HEK293 (cell line): Measurements from ENCODE around the gene SPACA7.

ENCODE experiments used
- CTCF ChIA-PET: fragments of 350-600 bp; formaldehyde crosslinking; extraction: SDS; loops from one replicate; lab custom pipeline; 2021; ENCODE audit warnings: antibody characterized with exemption; lab: Yijun Ruan, JAX
- POLR2A ChIA-PET: fragments of 300-600 bp; formaldehyde crosslinking; extraction: SDS; loops from one replicate; lab custom pipeline; 2020; ENCODE audit warnings: antibody characterized with exemption, inconsistent platforms; lab: Yijun Ruan, JAX
- H3K27ac ChIP-seq: fragments of 200-500 bp; sonication (Bioruptor generic); 2 replicates; pipeline ENCODE4 v1.5.1; 2014; ENCODE audit warnings: low read depth, low read length, control low read depth, inconsistent platforms; ENCODE audit errors: extremely low read depth
- H3K36me3 ChIP-seq, 2 experiments: fragments of 200-500 bp in 1 of 2; sonication (Bioruptor generic) in 1 of 2; 1 replicate in 1 of 2; 2 replicates in 1 of 2; pipeline ENCODE4 v1.5.1; 2014 to 2017; ENCODE audit warnings: inconsistent platforms in 2 of 2, low read length in 2 of 2; ENCODE audit not compliant: control insufficient read depth in 2 of 2, insufficient read depth in 1 of 2
- H3K4me1 ChIP-seq: fragments of 200-500 bp; sonication (Bioruptor generic); 2 replicates; pipeline ENCODE4 v1.5.1; 2014; ENCODE audit warnings: mild to moderate bottlenecking, low read length, inconsistent platforms; ENCODE audit not compliant: control insufficient read depth, insufficient read depth
- H3K4me3 ChIP-seq: 2 replicates; pipeline ENCODE4 v1.5.1; 2011; ENCODE audit warnings: low read depth, mild to moderate bottlenecking, control low read depth, low read length, moderate library complexity
- H3K9me3 ChIP-seq: fragments of 200-500 bp; sonication (Bioruptor generic); 2 replicates; pipeline ENCODE4 v1.5.1; 2014; ENCODE audit warnings: low read depth, low read length, inconsistent platforms; ENCODE audit not compliant: control insufficient read depth, insufficient read depth
- KLF1 ChIP-seq: fragments of 450-650 bp; formaldehyde crosslinking; IDR thresholded peaks from 2 replicates; pipeline ENCODE4 v1.5.1; 2016; ENCODE audit warnings: missing biosample characterization, missing genetic modification characterization
- KLF9 ChIP-seq: fragments of 450-650 bp; formaldehyde crosslinking; IDR thresholded peaks from 2 replicates; pipeline ENCODE4 v1.5.1; 2016; ENCODE audit warnings: missing biosample characterization, missing genetic modification characterization, low read depth
- MYNN ChIP-seq: fragments of 450-650 bp; formaldehyde crosslinking; IDR thresholded peaks from 2 replicates; pipeline ENCODE4 v1.5.1; 2016; ENCODE audit warnings: missing biosample characterization, missing genetic modification characterization, borderline replicate concordance
- ZBTB17 ChIP-seq: fragments of 450-650 bp; formaldehyde crosslinking; IDR thresholded peaks from 2 replicates; pipeline ENCODE4 v1.5.1; 2016; ENCODE audit warnings: missing biosample characterization, missing genetic modification characterization
- ZBTB21 ChIP-seq: fragments of 450-650 bp; formaldehyde crosslinking; IDR thresholded peaks from 2 replicates; pipeline ENCODE4 v1.5.1; 2017; ENCODE audit warnings: missing biosample characterization, missing genetic modification characterization
- ZFP41 ChIP-seq: fragments of 450-650 bp; formaldehyde crosslinking; IDR thresholded peaks from 2 replicates; pipeline ENCODE4 v1.5.1; 2016; ENCODE audit warnings: missing biosample characterization, missing genetic modification characterization, borderline replicate concordance
- ZNF112 ChIP-seq: fragments of 450-650 bp; formaldehyde crosslinking; IDR thresholded peaks from 2 replicates; pipeline ENCODE4 v1.5.0; 2017; ENCODE audit warnings: missing biosample characterization, missing genetic modification characterization
- ZNF169 ChIP-seq: fragments of 450-650 bp; formaldehyde crosslinking; IDR thresholded peaks from 2 replicates; pipeline ENCODE4 v1.5.1; 2016; ENCODE audit warnings: missing biosample characterization, missing genetic modification characterization
- ZNF175 ChIP-seq: fragments of 450-650 bp; formaldehyde crosslinking; IDR thresholded peaks from 2 replicates; pipeline ENCODE4 v1.5.1; 2016; ENCODE audit warnings: missing biosample characterization, missing genetic modification characterization
- ZNF2 ChIP-seq: fragments of 450-650 bp; formaldehyde crosslinking; IDR thresholded peaks from 2 replicates; pipeline ENCODE4 v1.5.1; 2016; ENCODE audit warnings: missing biosample characterization, missing genetic modification characterization
- ZNF266 ChIP-seq: fragments of 450-650 bp; formaldehyde crosslinking; IDR thresholded peaks from 2 replicates; pipeline ENCODE4 v1.5.1; 2016; ENCODE audit warnings: missing biosample characterization, missing genetic modification characterization, low read depth
- ZNF274 ChIP-seq, 2 experiments: fragments of 200-500 bp in 1 of 2; fragments of 450-650 bp in 1 of 2; sonication (Bioruptor generic) in 1 of 2; formaldehyde crosslinking in 1 of 2; IDR thresholded peaks; 2 replicates each; pipeline versions ENCODE4 v1.5.1 to v1.6.1; 2014 to 2016; ENCODE audit warnings: borderline replicate concordance in 1 of 2, inconsistent platforms in 1 of 2, low read length in 1 of 2, missing biosample characterization in 1 of 2, missing genetic modification characterization in 1 of 2
- ZNF341 ChIP-seq: fragments of 450-650 bp; formaldehyde crosslinking; IDR thresholded peaks from 2 replicates; pipeline ENCODE4; 2016; ENCODE audit warnings: low read depth, missing biosample characterization, missing genetic modification characterization
- ZNF366 ChIP-seq: fragments of 450-650 bp; formaldehyde crosslinking; conservative IDR thresholded peaks from 2 replicates; pipeline ENCODE4 v1.5.1; 2016; ENCODE audit warnings: missing biosample characterization, missing genetic modification characterization
- ZNF394 ChIP-seq: fragments of 450-650 bp; formaldehyde crosslinking; IDR thresholded peaks from 2 replicates; pipeline ENCODE4 v1.5.1; 2016; ENCODE audit warnings: missing biosample characterization, missing genetic modification characterization, mild to moderate bottlenecking, moderate library complexity, borderline replicate concordance
- ZNF404 ChIP-seq: fragments of 450-650 bp; formaldehyde crosslinking; IDR thresholded peaks from 2 replicates; pipeline ENCODE4 v1.5.1; 2017; ENCODE audit warnings: missing biosample characterization, missing genetic modification characterization
- ZNF423 ChIP-seq: fragments of 450-650 bp; formaldehyde crosslinking; IDR thresholded peaks from 2 replicates; pipeline ENCODE4 v1.5.1; 2016; ENCODE audit warnings: missing biosample characterization, missing genetic modification characterization
- ZNF433 ChIP-seq: fragments of 450-650 bp; formaldehyde crosslinking; IDR thresholded peaks from 2 replicates; pipeline ENCODE4 v1.5.1; 2016; ENCODE audit warnings: missing biosample characterization, missing genetic modification characterization, low read depth
- ZNF514 ChIP-seq: fragments of 450-650 bp; formaldehyde crosslinking; IDR thresholded peaks from 2 replicates; pipeline ENCODE4 v1.5.1; 2016; ENCODE audit warnings: missing biosample characterization, missing genetic modification characterization
- ZNF549 ChIP-seq: fragments of 450-650 bp; IDR thresholded peaks from 2 replicates; pipeline ENCODE4 v1.5.1; 2018; ENCODE audit warnings: missing biosample characterization, missing genetic modification characterization, mild to moderate bottlenecking, inconsistent platforms, moderate library complexity
- ZNF768 ChIP-seq: fragments of 450-650 bp; formaldehyde crosslinking; IDR thresholded peaks from 2 replicates; pipeline ENCODE4 v1.5.1; 2018; ENCODE audit warnings: missing biosample characterization, mild to moderate bottlenecking, missing genetic modification characterization
- ZSCAN30 ChIP-seq: fragments of 450-650 bp; IDR thresholded peaks from 2 replicates; pipeline ENCODE4 v1.5.1; 2018; ENCODE audit warnings: missing biosample characterization, mild to moderate bottlenecking, missing genetic modification characterization, moderate library complexity
- TF ChIP-seq, protein P1 (sequence below): fragments of 450-650 bp; formaldehyde crosslinking; IDR thresholded peaks from 2 replicates; pipeline ENCODE4 v1.5.1; 2016; ENCODE audit warnings: missing biosample characterization, missing genetic modification characterization, low read depth
- TF ChIP-seq, protein P2 (sequence below): fragments of 450-650 bp; formaldehyde crosslinking; IDR thresholded peaks from 2 replicates; pipeline ENCODE4 v1.5.1; 2017; ENCODE audit warnings: missing biosample characterization, missing genetic modification characterization
- TF ChIP-seq, protein P3 (sequence below): fragments of 450-650 bp; formaldehyde crosslinking; optimal IDR thresholded peaks from 2 replicates; pipeline ENCODE3; 2016; ENCODE audit warnings: missing biosample characterization, mild to moderate bottlenecking, missing genetic modification characterization
- TF ChIP-seq, protein P4 (sequence below): fragments of 450-650 bp; IDR thresholded peaks from 2 replicates; pipeline ENCODE4 v1.5.1; 2018; ENCODE audit warnings: missing biosample characterization, mild to moderate bottlenecking, missing genetic modification characterization

SPACA7 gene

DNA sequence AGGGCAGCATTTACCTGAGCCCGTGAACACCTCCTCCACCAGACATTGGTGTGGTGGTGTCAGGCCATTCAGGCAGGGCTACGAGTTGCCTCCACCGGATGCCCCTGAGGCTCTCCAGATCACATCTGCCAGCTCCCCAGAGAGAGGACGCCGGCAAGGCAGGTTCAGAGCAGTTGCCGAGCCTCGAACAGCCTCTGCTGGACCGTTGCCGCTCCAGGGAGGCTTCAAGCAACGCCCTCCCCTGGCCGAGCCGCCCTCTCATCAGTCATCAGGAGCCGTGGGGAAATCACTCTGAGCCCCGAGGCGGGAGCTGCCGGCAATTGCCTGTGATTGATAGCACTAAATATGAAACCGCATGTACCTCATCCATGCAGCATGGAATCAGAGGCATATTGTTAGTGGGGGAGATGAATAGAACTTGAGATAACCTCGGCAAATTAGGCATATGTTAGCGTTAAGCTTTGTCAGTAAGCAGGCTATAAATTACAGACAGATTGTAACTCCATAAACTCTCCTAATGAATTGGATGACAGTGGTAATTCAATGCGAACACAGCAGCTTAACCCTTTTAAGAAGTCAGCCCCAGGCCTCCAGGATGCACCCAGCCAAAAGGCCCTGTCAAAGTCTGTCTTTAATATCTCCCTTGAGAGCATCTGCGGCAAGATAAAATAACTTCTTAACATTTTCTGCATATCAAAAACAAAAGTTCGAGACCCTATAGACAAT lies 29.8 kb upstream of the SPACA7 start (continued):
- TF ChIP-seq ZFP41 (tag by site-specific recombination) (no peak), KLF1 (tag by site-specific recombination) (peak; percentile 80)

DNA sequence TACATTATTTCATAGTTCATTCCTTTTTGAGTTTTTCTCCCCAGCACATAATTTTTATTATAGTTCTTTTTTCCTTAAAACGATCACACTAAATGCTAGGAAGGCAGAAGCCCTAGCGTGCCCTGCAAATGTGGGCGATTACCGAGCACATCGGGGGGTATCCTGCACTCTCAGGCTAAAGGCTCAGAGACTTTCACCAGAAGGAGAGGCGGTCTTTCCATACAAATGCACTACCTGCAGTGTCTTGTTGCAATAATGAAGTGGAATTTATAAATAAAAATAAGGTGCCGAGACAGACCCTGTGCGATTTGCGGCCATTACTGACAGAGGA lies 29.3 kb upstream of the SPACA7 start:
- Histone ChIP-seq H3K27ac (no peak overlapping the region), H3K9me3 (no peaks in the 10 kb centered on the region), H3K36me3 (no peaks in the 10 kb centered on the region), H3K4me3 (no peak overlapping the region)
- peak; percentile 74 for TF ChIP-seq ZBTB17 (tag by site-specific recombination)
- TF ChIP-seq ZNF549 (tag by site-specific recombination): no peak
- TF ChIP-seq MYNN (tag by site-specific recombination): no peak
- TF ChIP-seq, protein P1, sequence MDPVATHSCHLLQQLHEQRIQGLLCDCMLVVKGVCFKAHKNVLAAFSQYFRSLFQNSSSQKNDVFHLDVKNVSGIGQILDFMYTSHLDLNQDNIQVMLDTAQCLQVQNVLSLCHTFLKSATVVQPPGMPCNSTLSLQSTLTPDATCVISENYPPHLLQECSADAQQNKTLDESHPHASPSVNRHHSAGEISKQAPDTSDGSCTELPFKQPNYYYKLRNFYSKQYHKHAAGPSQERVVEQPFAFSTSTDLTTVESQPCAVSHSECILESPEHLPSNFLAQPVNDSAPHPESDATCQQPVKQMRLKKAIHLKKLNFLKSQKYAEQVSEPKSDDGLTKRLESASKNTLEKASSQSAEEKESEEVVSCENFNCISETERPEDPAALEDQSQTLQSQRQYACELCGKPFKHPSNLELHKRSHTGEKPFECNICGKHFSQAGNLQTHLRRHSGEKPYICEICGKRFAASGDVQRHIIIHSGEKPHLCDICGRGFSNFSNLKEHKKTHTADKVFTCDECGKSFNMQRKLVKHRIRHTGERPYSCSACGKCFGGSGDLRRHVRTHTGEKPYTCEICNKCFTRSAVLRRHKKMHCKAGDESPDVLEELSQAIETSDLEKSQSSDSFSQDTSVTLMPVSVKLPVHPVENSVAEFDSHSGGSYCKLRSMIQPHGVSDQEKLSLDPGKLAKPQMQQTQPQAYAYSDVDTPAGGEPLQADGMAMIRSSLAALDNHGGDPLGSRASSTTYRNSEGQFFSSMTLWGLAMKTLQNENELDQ: no peak
- TF ChIP-seq, protein P2, sequence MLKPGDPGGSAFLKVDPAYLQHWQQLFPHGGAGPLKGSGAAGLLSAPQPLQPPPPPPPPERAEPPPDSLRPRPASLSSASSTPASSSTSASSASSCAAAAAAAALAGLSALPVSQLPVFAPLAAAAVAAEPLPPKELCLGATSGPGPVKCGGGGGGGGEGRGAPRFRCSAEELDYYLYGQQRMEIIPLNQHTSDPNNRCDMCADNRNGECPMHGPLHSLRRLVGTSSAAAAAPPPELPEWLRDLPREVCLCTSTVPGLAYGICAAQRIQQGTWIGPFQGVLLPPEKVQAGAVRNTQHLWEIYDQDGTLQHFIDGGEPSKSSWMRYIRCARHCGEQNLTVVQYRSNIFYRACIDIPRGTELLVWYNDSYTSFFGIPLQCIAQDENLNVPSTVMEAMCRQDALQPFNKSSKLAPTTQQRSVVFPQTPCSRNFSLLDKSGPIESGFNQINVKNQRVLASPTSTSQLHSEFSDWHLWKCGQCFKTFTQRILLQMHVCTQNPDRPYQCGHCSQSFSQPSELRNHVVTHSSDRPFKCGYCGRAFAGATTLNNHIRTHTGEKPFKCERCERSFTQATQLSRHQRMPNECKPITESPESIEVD (tag by site-specific recombination): peak; percentile 86
- no peak for TF ChIP-seq ZNF112 (tag by site-specific recombination)
- TF ChIP-seq ZNF341 (tag by site-specific recombination): no peak
- TF ChIP-seq ZNF169: no peak
- TF ChIP-seq, protein P3, sequence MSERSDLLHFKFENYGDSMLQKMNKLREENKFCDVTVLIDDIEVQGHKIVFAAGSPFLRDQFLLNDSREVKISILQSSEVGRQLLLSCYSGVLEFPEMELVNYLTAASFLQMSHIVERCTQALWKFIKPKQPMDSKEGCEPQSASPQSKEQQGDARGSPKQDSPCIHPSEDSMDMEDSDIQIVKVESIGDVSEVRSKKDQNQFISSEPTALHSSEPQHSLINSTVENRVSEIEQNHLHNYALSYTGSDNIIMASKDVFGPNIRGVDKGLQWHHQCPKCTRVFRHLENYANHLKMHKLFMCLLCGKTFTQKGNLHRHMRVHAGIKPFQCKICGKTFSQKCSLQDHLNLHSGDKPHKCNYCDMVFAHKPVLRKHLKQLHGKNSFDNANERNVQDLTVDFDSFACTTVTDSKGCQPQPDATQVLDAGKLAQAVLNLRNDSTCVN: peak; percentile 9
- no peak for TF ChIP-seq ZNF366
- TF ChIP-seq ZNF175 (tag by site-specific recombination): no peak
- TF ChIP-seq ZNF404 (tag by site-specific recombination): no peak
- TF ChIP-seq, protein P4, sequence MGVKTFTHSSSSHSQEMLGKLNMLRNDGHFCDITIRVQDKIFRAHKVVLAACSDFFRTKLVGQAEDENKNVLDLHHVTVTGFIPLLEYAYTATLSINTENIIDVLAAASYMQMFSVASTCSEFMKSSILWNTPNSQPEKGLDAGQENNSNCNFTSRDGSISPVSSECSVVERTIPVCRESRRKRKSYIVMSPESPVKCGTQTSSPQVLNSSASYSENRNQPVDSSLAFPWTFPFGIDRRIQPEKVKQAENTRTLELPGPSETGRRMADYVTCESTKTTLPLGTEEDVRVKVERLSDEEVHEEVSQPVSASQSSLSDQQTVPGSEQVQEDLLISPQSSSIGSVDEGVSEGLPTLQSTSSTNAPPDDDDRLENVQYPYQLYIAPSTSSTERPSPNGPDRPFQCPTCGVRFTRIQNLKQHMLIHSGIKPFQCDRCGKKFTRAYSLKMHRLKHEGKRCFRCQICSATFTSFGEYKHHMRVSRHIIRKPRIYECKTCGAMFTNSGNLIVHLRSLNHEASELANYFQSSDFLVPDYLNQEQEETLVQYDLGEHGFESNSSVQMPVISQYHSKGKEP (tag by site-specific recombination): peak; percentile 86
- TF ChIP-seq ZSCAN30 (tag by site-specific recombination): no peak
- TF ChIP-seq, all 188 proteins: peak for 4
- POLR2A ChIA-PET: no interaction called here
- CTCF ChIA-PET: interaction anchor here (1.1 kb wide), 1 partner anchor 9 kb away, joined by 4 read pairs; no protein-coding TSS in a partner anchor
- H3K4me1 ChIP-seq: peaks cover 14% of the 10 kb centered on the region

DNA sequence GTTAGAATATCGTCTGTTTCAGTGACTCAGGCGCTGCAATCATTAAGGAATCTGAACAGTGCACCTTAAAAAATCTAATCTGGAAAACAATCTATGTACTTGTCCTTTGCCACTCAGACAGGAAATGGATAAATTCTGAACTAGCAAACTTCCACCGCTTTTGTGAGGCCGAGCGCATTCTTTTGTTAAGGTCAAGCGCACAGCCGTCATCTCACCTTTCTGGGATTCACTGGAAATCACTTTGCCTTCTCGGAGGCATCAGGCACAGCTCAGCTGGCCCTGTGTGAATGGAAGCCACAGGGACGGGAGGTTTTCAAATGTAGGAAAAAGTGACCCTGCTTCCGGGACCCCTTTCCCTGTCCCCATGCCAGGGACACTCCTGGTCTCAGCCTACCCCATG lies 28.2 kb upstream of the SPACA7 start:
- Histone ChIP-seq H3K36me3 (no peaks in the 10 kb centered on the region), H3K4me1 (peaks cover 14% of the 10 kb centered on the region), H3K9me3 (no peaks in the 10 kb centered on the region), H3K27ac (no peak overlapping the region), H3K4me3 (no peak overlapping the region)
- CTCF ChIA-PET: no interaction called here
- no peak for TF ChIP-seq MYNN (tag by site-specific recombination)
- TF ChIP-seq ZNF423 (tag by site-specific recombination): no peak
- TF ChIP-seq ZNF514 (tag by site-specific recombination): no peak
- TF ChIP-seq ZNF433: no peak
- TF ChIP-seq KLF9 (tag by site-specific recombination): no peak
- no peak for TF ChIP-seq KLF1 (tag by site-specific recombination)
- TF ChIP-seq ZNF274 (IDR thresholded peaks at IDR 0.05; ENCODE audit: low read length): no peak
- no peak for TF ChIP-seq ZNF274 (tag by site-specific recombination; IDR thresholded peaks at IDR 0.05; ENCODE audit: borderline replicate concordance)
- no peak for TF ChIP-seq ZNF2
- no peak for TF ChIP-seq ZFP41 (tag by site-specific recombination)
- no peak for TF ChIP-seq ZBTB21 (tag by site-specific recombination)
- no peak for TF ChIP-seq ZNF266 (tag by site-specific recombination)
- no peak for TF ChIP-seq ZNF169
- no peak for TF ChIP-seq ZNF394 (tag by site-specific recombination)
- TF ChIP-seq ZNF768: no peak
- POLR2A ChIA-PET: no interaction called here
